ENCODE data around the gene SPTB. TPM values are rescaled to one million over a fixed set of nuclear protein-coding genes. Genes with fewer than 3 reads are reported as not detected.

SPTB gene
- total RNA-seq, 1 donor from 2014 or later = not detected

DNA sequence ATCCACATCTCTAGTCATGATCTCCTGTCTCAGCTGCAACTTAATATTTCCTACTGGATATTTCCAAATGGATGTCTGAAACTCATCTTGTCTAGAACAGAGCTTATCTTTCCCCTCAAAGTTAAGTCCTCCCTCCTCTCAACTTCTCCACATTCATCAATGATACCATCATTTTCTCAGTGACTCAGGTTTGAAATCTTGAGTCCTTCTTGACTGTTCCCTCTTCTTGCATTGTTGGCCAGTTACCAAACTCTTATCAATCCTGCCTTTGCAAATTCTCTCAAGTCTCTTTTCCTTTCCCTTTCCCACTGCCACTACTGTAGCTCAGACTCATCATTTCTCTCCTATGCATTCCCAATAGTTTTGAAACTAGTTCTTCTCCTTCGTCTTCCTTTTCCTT lies 20.3 kb upstream of the SPTB start:
- FAIRE-seq (no peak), DNase-seq (ENCODE audit: low read depth) (peak; percentile 10)
- TF ChIP-seq, protein P1, sequence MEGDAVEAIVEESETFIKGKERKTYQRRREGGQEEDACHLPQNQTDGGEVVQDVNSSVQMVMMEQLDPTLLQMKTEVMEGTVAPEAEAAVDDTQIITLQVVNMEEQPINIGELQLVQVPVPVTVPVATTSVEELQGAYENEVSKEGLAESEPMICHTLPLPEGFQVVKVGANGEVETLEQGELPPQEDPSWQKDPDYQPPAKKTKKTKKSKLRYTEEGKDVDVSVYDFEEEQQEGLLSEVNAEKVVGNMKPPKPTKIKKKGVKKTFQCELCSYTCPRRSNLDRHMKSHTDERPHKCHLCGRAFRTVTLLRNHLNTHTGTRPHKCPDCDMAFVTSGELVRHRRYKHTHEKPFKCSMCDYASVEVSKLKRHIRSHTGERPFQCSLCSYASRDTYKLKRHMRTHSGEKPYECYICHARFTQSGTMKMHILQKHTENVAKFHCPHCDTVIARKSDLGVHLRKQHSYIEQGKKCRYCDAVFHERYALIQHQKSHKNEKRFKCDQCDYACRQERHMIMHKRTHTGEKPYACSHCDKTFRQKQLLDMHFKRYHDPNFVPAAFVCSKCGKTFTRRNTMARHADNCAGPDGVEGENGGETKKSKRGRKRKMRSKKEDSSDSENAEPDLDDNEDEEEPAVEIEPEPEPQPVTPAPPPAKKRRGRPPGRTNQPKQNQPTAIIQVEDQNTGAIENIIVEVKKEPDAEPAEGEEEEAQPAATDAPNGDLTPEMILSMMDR (IDR thresholded peaks at IDR 0.05; ENCODE audit: insufficient read depth, low read length, severe bottlenecking) = no peak
- Histone ChIP-seq H3K27me3 (ENCODE audit: control insufficient read depth, insufficient read depth, low read length) (peaks cover 2% of the 10 kb centered on the region), H3K36me3 (ENCODE audit: control insufficient read depth, insufficient read depth, low read length) (no peaks in the 10 kb centered on the region), H3K4me3 (ENCODE audit: low read depth, low read length) (no peak overlapping the region)

DNA sequence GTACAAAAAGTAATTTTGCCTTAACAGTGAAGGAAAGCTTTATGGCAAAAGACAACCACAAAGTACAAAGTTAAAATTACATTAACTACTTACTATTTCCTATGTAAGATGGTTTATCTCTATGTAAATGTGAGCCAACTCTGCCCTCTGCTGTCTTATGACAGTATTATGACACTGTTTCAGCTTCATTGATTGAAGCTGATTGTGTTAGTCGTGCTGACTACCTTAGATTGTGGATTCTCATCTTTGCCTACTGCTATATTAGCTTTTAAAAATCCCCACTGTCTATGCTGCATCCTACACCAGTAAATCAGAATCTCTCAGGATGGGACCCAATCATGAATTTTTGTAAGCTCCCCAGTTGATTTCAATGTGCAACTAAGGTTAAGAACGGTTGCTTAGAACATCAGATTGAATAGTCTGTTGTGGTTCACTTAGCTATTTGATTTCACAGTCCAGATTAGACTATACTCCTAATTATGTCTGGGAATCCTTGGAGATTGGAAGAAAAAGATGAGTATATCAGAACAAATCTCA lies 12.2 kb upstream of the SPTB start:
- Histone ChIP-seq H3K36me3 (ENCODE audit: control insufficient read depth, insufficient read depth, low read length) (no peaks in the 10 kb centered on the region), H3K4me3 (ENCODE audit: low read depth, low read length) (no peak overlapping the region), H3K27me3 (ENCODE audit: control insufficient read depth, insufficient read depth, low read length) (no peaks in the 10 kb centered on the region)
- FAIRE-seq (no peak), DNase-seq (ENCODE audit: low read depth) (peak; percentile 73)
- TF ChIP-seq, protein P1 (IDR thresholded peaks at IDR 0.05; ENCODE audit: insufficient read depth, low read length, severe bottlenecking) = peak; percentile 41

DNA sequence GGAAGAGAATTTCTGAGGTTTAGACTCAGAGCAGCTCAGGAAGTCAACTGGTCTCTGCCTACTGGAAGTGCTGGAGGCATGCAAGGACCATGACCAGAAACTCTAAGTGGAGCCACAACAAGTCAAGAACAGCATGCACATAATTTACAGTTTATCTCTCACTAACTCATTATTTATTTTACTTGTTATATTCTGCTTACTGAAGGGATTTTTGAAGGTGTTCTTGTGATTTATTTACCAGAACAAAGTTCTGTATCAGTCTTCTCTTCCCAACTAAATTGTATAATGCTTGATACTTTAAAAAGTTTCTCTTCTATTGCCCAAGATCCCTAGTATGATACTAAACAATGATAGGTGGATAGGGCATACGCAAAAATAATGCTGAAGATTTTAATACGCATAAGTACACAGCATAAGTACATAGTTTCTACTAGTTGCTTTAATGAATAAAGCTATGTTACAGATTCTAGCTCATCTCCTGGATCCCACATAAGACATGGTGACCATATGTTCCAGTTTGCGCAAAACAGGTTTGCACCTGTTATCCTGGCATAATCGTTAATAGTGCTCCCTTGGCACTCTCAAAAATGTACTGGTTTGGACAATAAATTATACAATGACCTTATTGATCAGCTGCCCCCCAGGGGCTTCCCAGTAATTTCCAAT lies 11.6 kb upstream of the SPTB start:
- Histone ChIP-seq H3K36me3 (ENCODE audit: control insufficient read depth, insufficient read depth, low read length) (no peaks in the 10 kb centered on the region), H3K27me3 (ENCODE audit: control insufficient read depth, insufficient read depth, low read length) (no peaks in the 10 kb centered on the region), H3K4me3 (ENCODE audit: low read depth, low read length) (no peak overlapping the region)
- TF ChIP-seq, protein P1 (IDR thresholded peaks at IDR 0.05; ENCODE audit: insufficient read depth, low read length, severe bottlenecking) = no peak
- no peak for DNase-seq (ENCODE audit: low read depth)
- FAIRE-seq = no peak

DNA sequence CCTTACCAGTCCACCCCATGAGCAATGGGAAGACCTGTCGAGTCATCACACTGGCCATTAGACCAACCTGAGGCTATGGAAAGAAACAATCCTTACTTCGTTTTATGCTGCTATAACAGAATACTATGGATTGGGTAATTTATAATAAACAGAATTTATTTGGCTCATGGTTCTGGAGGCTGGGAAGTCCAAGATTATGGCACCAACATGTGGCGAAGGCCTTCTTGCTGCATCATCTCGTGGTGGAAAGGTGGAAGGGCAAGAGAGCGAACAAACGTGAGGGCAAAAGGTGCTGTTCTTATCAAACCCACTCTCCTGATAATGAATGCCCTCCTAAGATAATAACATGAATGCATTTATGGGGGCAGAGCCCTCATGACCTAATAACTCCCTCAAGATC lies 9.6 kb upstream of the SPTB start:
- TF ChIP-seq, protein P1 (IDR thresholded peaks at IDR 0.05; ENCODE audit: insufficient read depth, low read length, severe bottlenecking) = no peak
- DNase-seq (ENCODE audit: low read depth) (peak; percentile 18), FAIRE-seq (no peak)
- no peaks in the 10 kb centered on the region for H3K27me3 ChIP-seq (ENCODE audit: control insufficient read depth, insufficient read depth, low read length)
- H3K4me3 ChIP-seq (ENCODE audit: low read depth, low read length) = no peak overlapping the region
- no peaks in the 10 kb centered on the region for H3K36me3 ChIP-seq (ENCODE audit: control insufficient read depth, insufficient read depth, low read length)

DNA sequence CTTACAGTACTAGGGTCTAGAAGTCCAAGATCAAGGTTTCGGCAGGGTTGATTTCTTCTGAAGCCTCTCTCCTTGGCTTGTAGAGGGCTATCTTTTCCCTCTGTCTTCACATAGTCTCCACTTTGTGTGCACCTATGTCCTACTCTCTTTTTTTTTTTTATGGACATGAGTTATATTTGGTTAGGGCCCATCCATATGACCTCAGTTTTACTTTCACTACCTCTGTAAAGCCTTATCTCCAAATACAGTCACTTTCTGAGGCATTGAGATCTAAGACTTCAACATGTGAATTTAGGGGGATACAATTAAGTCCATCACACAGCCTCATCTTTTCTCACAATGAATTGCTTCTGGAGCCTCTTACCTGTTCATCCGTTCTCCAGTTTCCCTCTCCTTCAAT lies 5.9 kb upstream of the SPTB start:
- H3K36me3 ChIP-seq (ENCODE audit: control insufficient read depth, insufficient read depth, low read length) = no peaks in the 10 kb centered on the region
- H3K4me3 ChIP-seq (ENCODE audit: low read depth, low read length) = no peak overlapping the region
- peaks cover 14% of the 10 kb centered on the region for H3K27me3 ChIP-seq (ENCODE audit: control insufficient read depth, insufficient read depth, low read length)
- TF ChIP-seq, protein P1 (IDR thresholded peaks at IDR 0.05; ENCODE audit: insufficient read depth, low read length, severe bottlenecking) = no peak
- DNase-seq (ENCODE audit: low read depth) (no peak), FAIRE-seq (no peak)

Data from bronchial epithelial cell (primary cell).